ENCODE data around the gene VPS26A.

Gene VPS26A

GRCh38 chr10:69123747-69124562, at the start of gene VPS26A:
Gene VPS26A, plus strand, starts transcription at chr10:69124178. Its CDS starts 100 bp downstream, at chr10:69124278.
- DNase-seq = peak; percentile 86

GRCh38 chr10:69074532-69074931, 49.4 kb upstream of the VPS26A start:
- DNase-seq = no peak

GRCh38 chr10:69075431-69075830, 48.5 kb upstream of the VPS26A start:
- DNase-seq = no peak

GRCh38 chr10:69078311-69078710, 45.7 kb upstream of the VPS26A start:
- DNase-seq = no peak

- DNase-seq = no peak
These were observed 43.8 kb upstream of the VPS26A start for GRCh38 chr10:69080226-69080625.

- no peak for DNase-seq
These were observed 37.9 kb upstream of the VPS26A start for GRCh38 chr10:69086001-69086509.

- no peak for DNase-seq
These were observed 36.1 kb upstream of the VPS26A start, which contains the start of gene SRGN for GRCh38 chr10:69087590-69088470. Gene SRGN, plus strand, starts transcription at chr10:69088103. Its CDS starts 55 bp downstream, at chr10:69088158.

- DNase-seq = no peak
These were observed 35.6 kb upstream of the VPS26A start for GRCh38 chr10:69088471-69088769.

- no peak for DNase-seq
These were observed 35.0 kb upstream of the VPS26A start for GRCh38 chr10:69088801-69089501.

- DNase-seq = no peak
These were observed 34.1 kb upstream of the VPS26A start for GRCh38 chr10:69089638-69090599.

GRCh38 chr10:69090685-69091084, 33.3 kb upstream of the VPS26A start:
- DNase-seq = no peak

GRCh38 chr10:69091143-69091651, 32.8 kb upstream of the VPS26A start:
- DNase-seq = no peak

GRCh38 chr10:69092959-69093850, 30.8 kb upstream of the VPS26A start:
- DNase-seq = peak; percentile 72

- DNase-seq = no peak
These were observed 30.0 kb upstream of the VPS26A start for GRCh38 chr10:69093933-69094332.

- no peak for DNase-seq
These were observed 27.9 kb upstream of the VPS26A start for GRCh38 chr10:69096045-69096444.

- DNase-seq = no peak
These were observed 26.2 kb upstream of the VPS26A start for GRCh38 chr10:69097729-69098128.

GRCh38 chr10:69100136-69100872, 23.7 kb upstream of the VPS26A start:
- DNase-seq = no peak

GRCh38 chr10:69101451-69102095, 22.4 kb upstream of the VPS26A start:
- no peak for DNase-seq

- no peak for DNase-seq
These were observed 21.5 kb upstream of the VPS26A start for GRCh38 chr10:69102440-69102839.
